ENCODE measurements around the gene TPRN.

Gene TPRN

GRCh38 chr9:137160054-137160425 is 40.5 kb downstream of the TPRN start:
- POLR2A ChIA-PET (ENCODE audit: low non-redundant PET) = no interaction called here
- CTCF ChIA-PET = interaction anchor here (0.7 kb wide), 1 partner anchor 29 kb away, joined by 3 read pairs; no protein-coding TSS in a partner anchor
- DNase-seq (ENCODE audit: low spot score) = no peak
- TF ChIP-seq, protein P1, sequence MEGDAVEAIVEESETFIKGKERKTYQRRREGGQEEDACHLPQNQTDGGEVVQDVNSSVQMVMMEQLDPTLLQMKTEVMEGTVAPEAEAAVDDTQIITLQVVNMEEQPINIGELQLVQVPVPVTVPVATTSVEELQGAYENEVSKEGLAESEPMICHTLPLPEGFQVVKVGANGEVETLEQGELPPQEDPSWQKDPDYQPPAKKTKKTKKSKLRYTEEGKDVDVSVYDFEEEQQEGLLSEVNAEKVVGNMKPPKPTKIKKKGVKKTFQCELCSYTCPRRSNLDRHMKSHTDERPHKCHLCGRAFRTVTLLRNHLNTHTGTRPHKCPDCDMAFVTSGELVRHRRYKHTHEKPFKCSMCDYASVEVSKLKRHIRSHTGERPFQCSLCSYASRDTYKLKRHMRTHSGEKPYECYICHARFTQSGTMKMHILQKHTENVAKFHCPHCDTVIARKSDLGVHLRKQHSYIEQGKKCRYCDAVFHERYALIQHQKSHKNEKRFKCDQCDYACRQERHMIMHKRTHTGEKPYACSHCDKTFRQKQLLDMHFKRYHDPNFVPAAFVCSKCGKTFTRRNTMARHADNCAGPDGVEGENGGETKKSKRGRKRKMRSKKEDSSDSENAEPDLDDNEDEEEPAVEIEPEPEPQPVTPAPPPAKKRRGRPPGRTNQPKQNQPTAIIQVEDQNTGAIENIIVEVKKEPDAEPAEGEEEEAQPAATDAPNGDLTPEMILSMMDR (conservative IDR thresholded peaks at IDR 0.05; ENCODE audit: low read depth) = no peak
- no peak overlapping the region for H3K27ac ChIP-seq

- TF ChIP-seq, protein P1 (conservative IDR thresholded peaks at IDR 0.05; ENCODE audit: low read depth) = no peak
- no peak overlapping the region for H3K27ac ChIP-seq
- ChIA-PET POLR2A (ENCODE audit: low non-redundant PET) (no interaction called here), CTCF (interaction anchor here (0.7 kb wide), 1 partner anchor 67 kb away, joined by 3 read pairs; no protein-coding TSS in a partner anchor)
- DNase-seq (ENCODE audit: low spot score) = no peak
Observed at GRCh38 chr9:137159105-137160053, 41.2 kb downstream of the TPRN start.

GRCh38 chr9:137158625-137159024 is 41.9 kb downstream of the TPRN start:
- no peak for DNase-seq (ENCODE audit: low spot score)
- ChIA-PET CTCF (interaction anchor here (1.3 kb wide), 1 partner anchor 78 kb away, joined by 3 read pairs; no protein-coding TSS in a partner anchor), POLR2A (ENCODE audit: low non-redundant PET) (no interaction called here)
- TF ChIP-seq, protein P1 (conservative IDR thresholded peaks at IDR 0.05; ENCODE audit: low read depth) = no peak
- H3K27ac ChIP-seq = no peak overlapping the region

DNA sequence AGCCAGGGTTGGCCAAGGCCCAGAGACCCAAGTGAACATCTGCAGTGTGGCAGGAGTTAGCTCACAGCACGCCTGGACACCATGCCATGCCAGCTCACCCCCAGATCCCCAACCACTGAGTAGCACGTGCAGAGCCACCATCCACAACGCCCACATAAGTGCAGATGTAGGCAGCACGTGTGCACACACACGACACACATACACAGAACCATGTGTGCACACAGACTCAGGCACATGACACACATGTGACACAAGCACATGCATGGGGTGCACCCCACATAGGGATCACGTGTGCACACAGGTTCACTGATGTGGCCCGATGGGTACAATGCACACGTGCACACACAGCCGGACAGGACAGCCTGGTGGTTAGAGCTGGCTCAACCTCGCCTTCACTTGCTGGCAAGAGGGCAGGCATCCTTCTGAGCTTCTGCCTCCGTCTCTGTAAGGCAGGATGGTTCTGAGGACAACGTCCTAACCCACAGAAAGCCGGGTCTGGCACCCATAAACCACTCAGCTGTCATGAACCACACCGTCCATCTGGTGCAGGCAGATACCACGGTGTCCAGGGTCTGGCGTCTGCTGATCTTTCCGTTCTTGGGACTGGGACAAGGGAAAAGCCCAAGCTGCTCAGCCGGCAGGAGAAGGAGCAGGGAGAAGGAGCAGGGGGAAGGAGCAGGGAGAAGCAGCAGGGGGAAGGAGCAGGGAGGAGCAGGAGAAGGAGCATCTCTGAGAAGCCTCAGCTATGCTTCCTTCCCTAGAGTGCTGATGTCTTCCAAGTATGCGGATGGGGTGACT is 42.7 kb downstream of the TPRN start:
- DNase-seq (ENCODE audit: low spot score) = no peak
- peak overlapping the region; percentile 17 for H3K27ac ChIP-seq
- TF ChIP-seq, protein P1 (conservative IDR thresholded peaks at IDR 0.05; ENCODE audit: low read depth) = no peak
- POLR2A ChIA-PET (ENCODE audit: low non-redundant PET) = no interaction called here
- CTCF ChIA-PET = interaction anchor here (0.6 to 1.4 kb wide), 4 partner anchors 31 to 129 kb away, joined by 3 to 5 read pairs (median 4); partner anchors contain the start of genes ANAPC2, RNF224 and SSNA1

- TF ChIP-seq, protein P1 (conservative IDR thresholded peaks at IDR 0.05; ENCODE audit: low read depth) = no peak
- H3K27ac ChIP-seq = peak overlapping the region; percentile 17
- peak; percentile 84 for DNase-seq (ENCODE audit: low spot score)
- CTCF ChIA-PET = interaction anchor here (0.7 to 1.4 kb wide), 3 partner anchors 70 to 1060 kb away, joined by 3 to 4 read pairs (median 4); partner anchors contain the start of gene RNF224
- POLR2A ChIA-PET (ENCODE audit: low non-redundant PET) = interaction anchor here (0.6 kb wide), 1 partner anchor 100 kb away, joined by 6 read pairs; no protein-coding TSS in a partner anchor
Observed at GRCh38 chr9:137156567-137157375, 43.8 kb downstream of the TPRN start.
